K562 (cell line): Measurements from ENCODE around the gene IMPG2. TPM values are rescaled to one million over a fixed set of nuclear protein-coding genes. Genes with fewer than 3 reads are reported as not detected.

Experiments used
- ATAC-seq: fragments of 200-7000 bp; cut with Tn5 transposase; 3 replicates; pipeline ENCODE4 v1.9.1; 2020; ENCODE audit warnings: moderate library complexity
- BruUV-seq: library from RNA; stranded (reverse); fragments of 400-500 nt; replicated peaks from 2 replicates; lab custom pipeline; 2021; lab: Mats Ljungman, UMichigan
- CTCF ChIA-PET: fragments of 300-600 bp; formaldehyde crosslinking; extraction: SDS; loops from one replicate; lab custom pipeline; 2021; ENCODE audit warnings: low intra/inter-chr PET ratio; lab: Yijun Ruan, JAX
- POLR2A ChIA-PET: fragments of 300-600, 350-650 bp; sonication (Branson Sonifier 250); formaldehyde crosslinking; extraction: SDS; loops from one replicate; lab custom pipeline; 2021; ENCODE audit warnings: antibody characterized with exemption, inconsistent platforms; lab: Yijun Ruan, JAX
- DNase-seq, 4 experiments: peaks; one replicate each; pipeline versions ENCODE4 v3.0.0 to v3.0.0-alpha.2; 2011 to 2018; ENCODE audit warnings: low spot score in 3 of 4, mixed read lengths in 3 of 4; ENCODE audit errors: extremely low read depth in 1 of 4
- FAIRE-seq: peaks from 2 replicates; lab custom pipeline; 2011; peaks lifted over from hg19 to GRCh38; lab: Jason Lieb, UNC
- H2AFZ ChIP-seq: 2 replicates; pipeline ENCODE4 v1.6.0; 2011; ENCODE audit warnings: low read depth, low read length, control low read depth, inconsistent platforms
- H3K27ac ChIP-seq: fragments of 200-600 bp; 3 replicates; pipeline ENCODE4 v1.8.0; 2011; ENCODE audit warnings: low read depth, mild to moderate bottlenecking, control low read depth, inconsistent platforms, low read length, moderate library complexity, mixed read lengths; ENCODE audit errors: extremely low read depth
- H3K27me3 ChIP-seq, 2 experiments: fragments of 300-600 bp in 1 of 2; 2 replicates in 1 of 2; 3 replicates in 1 of 2; pipeline versions ENCODE4 v1.6.0 to v1.8.0; 2011; ENCODE audit warnings: inconsistent platforms in 2 of 2, low read length in 2 of 2, mild to moderate bottlenecking in 1 of 2, mixed read lengths in 1 of 2, moderate library complexity in 1 of 2; ENCODE audit not compliant: control insufficient read depth in 2 of 2, insufficient read depth in 2 of 2
- H3K36me3 ChIP-seq: fragments of 300-600 bp; 3 replicates; pipeline ENCODE4 v1.8.0; 2011; ENCODE audit warnings: mild to moderate bottlenecking, low read length, inconsistent platforms; ENCODE audit not compliant: control insufficient read depth, insufficient read depth
- H3K4me1 ChIP-seq, 2 experiments: fragments of 200-600 bp in 1 of 2; replicated peaks in 1 of 2; 2 replicates in 1 of 2; 3 replicates in 1 of 2; pipeline versions ENCODE4 v1.5.1 to v1.8.0; 2011; ENCODE audit warnings: inconsistent platforms in 2 of 2, low read length in 2 of 2, mild to moderate bottlenecking in 1 of 2, mixed read lengths in 1 of 2, moderate library complexity in 1 of 2; ENCODE audit not compliant: control insufficient read depth in 2 of 2, insufficient read depth in 2 of 2
- H3K4me2 ChIP-seq: 2 replicates; pipeline ENCODE4 v1.6.1; 2011; ENCODE audit warnings: low read length, control low read depth, inconsistent platforms, mixed read lengths; ENCODE audit not compliant: insufficient read depth
- H3K4me3 ChIP-seq: fragments of 200-600 bp; sonication (generic), shearing (Covaris generic); 2 replicates; pipeline ENCODE4 v1.5.1; 2016; ENCODE audit warnings: control low read depth, inconsistent platforms
- H3K79me2 ChIP-seq: fragments of 200-600 bp; 3 replicates; pipeline ENCODE4 v1.8.0; 2011; ENCODE audit warnings: low read length, inconsistent platforms; ENCODE audit not compliant: control insufficient read depth, insufficient read depth
- H3K9ac ChIP-seq, 2 experiments: 2 replicates each; pipeline versions ENCODE4 v1.6.0 to v1.6.1; 2011; ENCODE audit warnings: low read depth in 2 of 2, low read length in 2 of 2, control low read depth in 1 of 2, inconsistent platforms in 1 of 2, mild to moderate bottlenecking in 1 of 2, mixed read lengths in 1 of 2; ENCODE audit not compliant: insufficient read depth in 1 of 2
- H3K9me1 ChIP-seq: one replicate; pipeline ENCODE4 v1.6.0; 2011; ENCODE audit warnings: inconsistent platforms, mild to moderate bottlenecking, low read length, moderate library complexity; ENCODE audit not compliant: control insufficient read depth, insufficient read depth
- H3K9me3 ChIP-seq: replicated peaks from 2 replicates; pipeline ENCODE4 v1.5.1; 2011; ENCODE audit warnings: low read depth, low read length, inconsistent platforms; ENCODE audit not compliant: control insufficient read depth, insufficient read depth
- H4K20me1 ChIP-seq: replicated peaks from 2 replicates; pipeline ENCODE4 v1.6.1; 2011; ENCODE audit warnings: low read length, inconsistent platforms, mixed read lengths; ENCODE audit not compliant: control insufficient read depth, insufficient read depth
- CGGBP1 ChIP-seq: fragments of 250-450 bp; sonication (Bioruptor Pico); IDR thresholded peaks from 2 replicates; pipeline ENCODE4 v1.9.0; 2021; ENCODE audit warnings: mild to moderate bottlenecking
- CTBP1 ChIP-seq: fragments of 450-650 bp; IDR thresholded peaks from 2 replicates; pipeline ENCODE4 v1.6.1; 2016; ENCODE audit warnings: borderline replicate concordance
- ETS2 ChIP-seq: IDR thresholded peaks from 2 replicates; pipeline ENCODE4 v1.6.1; 2016; ENCODE audit warnings: borderline replicate concordance, missing genetic modification characterization, mild to moderate bottlenecking, moderate library complexity, missing compliant biosample characterization; ENCODE audit not compliant: poor library complexity, severe bottlenecking
- HEY1 ChIP-seq: fragments of 250-450 bp; sonication (Bioruptor Pico); IDR thresholded peaks from 2 replicates; pipeline ENCODE4 v1.5.0; 2020; ENCODE audit warnings: mild to moderate bottlenecking, moderate library complexity, borderline replicate concordance
- HNRNPH1 ChIP-seq: fragments of 200-400 bp; formaldehyde crosslinking; optimal IDR thresholded peaks from 2 replicates; pipeline ENCODE3; 2017; ENCODE audit warnings: low read depth, mild to moderate bottlenecking, low read length, moderate library complexity
- NCOA4 ChIP-seq: fragments of 450-650 bp; IDR thresholded peaks from 2 replicates; pipeline ENCODE4 v1.6.1; 2018; ENCODE audit warnings: mild to moderate bottlenecking; ENCODE audit not compliant: partially characterized antibody
- TOE1 ChIP-seq, 2 experiments: fragments of 450-650 bp in 1 of 2; sonication (generic) in 1 of 2; formaldehyde crosslinking in 1 of 2; IDR thresholded peaks; 2 replicates each; pipeline versions ENCODE4 v1.7.1 to v1.8.0; 2016 to 2022; ENCODE audit warnings: borderline replicate concordance in 2 of 2, mild to moderate bottlenecking in 2 of 2, antibody characterized with exemption in 1 of 2, inconsistent platforms in 1 of 2, low read depth in 1 of 2, missing genetic modification reagents in 1 of 2, moderate library complexity in 1 of 2
- ZBTB7A ChIP-seq: IDR thresholded peaks from 2 replicates; pipeline ENCODE4 v1.6.1; 2011; ENCODE audit warnings: low read depth, mild to moderate bottlenecking, low read length, moderate library complexity, borderline replicate concordance; ENCODE audit not compliant: control insufficient read depth
- ZNF134 ChIP-seq: fragments of 250-450 bp; sonication (Bioruptor Pico); conservative IDR thresholded peaks from 2 replicates; pipeline ENCODE4 v1.4.0; 2020
- ZNF274 ChIP-seq: IDR thresholded peaks from 2 replicates; pipeline ENCODE4 v1.6.1; 2011; ENCODE audit warnings: low read depth, mild to moderate bottlenecking, low read length, moderate library complexity, borderline replicate concordance
- ZNF431 ChIP-seq: sonication (generic); formaldehyde crosslinking; IDR thresholded peaks from 2 replicates; pipeline ENCODE4 v1.8.0; 2022; ENCODE audit warnings: mild to moderate bottlenecking, missing genetic modification reagents
- ZNF511 ChIP-seq: sonication (generic); formaldehyde crosslinking; IDR thresholded peaks from 2 replicates; pipeline ENCODE4 v1.8.0; 2022; ENCODE audit warnings: mild to moderate bottlenecking, missing genetic modification reagents
- in situ Hi-C: fragments of 300-500 bp; cut with MboI; formaldehyde crosslinking; loops from 4 replicates; pipeline ENCODE4 v1.15.0; 2018; ENCODE audit warnings: inconsistent platforms, mixed read lengths
- intact Hi-C: fragments of 100-400 bp; cut with micrococcal nuclease; formaldehyde crosslinking; loops from 2 replicates; pipeline ENCODE4 v1.14.2; 2022
- polyA plus RNA-seq, 8 experiments: library from polyadenylated mRNA; depleted of rRNA in 4 of 8; stranded (reverse) in 5 of 8; unstranded in 3 of 8; fragments of >200 nt; fragmentation: Nextera tagmentation in 2 of 8; fragmentation: Illumina TruSeq in 1 of 8; extraction: Ambion mirVana in 2 of 8; extraction: Trizol in 1 of 8; gene quantifications; 2 replicates each; pipeline versions ENCODE4 v1.2.1 to v1.2.3, GENCODE V29; 2011 to 2014; ENCODE audit warnings: inconsistent platforms in 1 of 8, missing spikeins in 1 of 8
- total RNA-seq, 7 experiments: library from RNA; depleted of rRNA in 6 of 7; stranded (reverse); fragments of >200 nt in 6 of 7; fragmentation: Illumina TruSeq in 2 of 7; extraction: Trizol in 2 of 7; gene quantifications; 2 replicates each; pipeline versions ENCODE4 v1.2.1 to v1.2.3, GENCODE V29; 2011 to 2021; ENCODE audit warnings: low replicate concordance in 1 of 7
- TF ChIP-seq, protein P1 (sequence below): fragments of 450-650 bp; IDR thresholded peaks from 2 replicates; pipeline ENCODE4 v1.6.1; 2017; ENCODE audit warnings: antibody characterized with exemption
- TF ChIP-seq, protein P2 (sequence below): sonication (generic); formaldehyde crosslinking; IDR thresholded peaks from 2 replicates; pipeline ENCODE4 v1.8.1; 2023; ENCODE audit warnings: mild to moderate bottlenecking, missing genetic modification reagents
- TF ChIP-seq, protein P3 (sequence below): fragments of 450-650 bp; conservative IDR thresholded peaks from 2 replicates; pipeline ENCODE4 v1.6.1; 2016; ENCODE audit warnings: missing genetic modification characterization, low read depth, mild to moderate bottlenecking, control low read depth, missing compliant biosample characterization

Gene IMPG2
- total and polyA plus RNA-seq, 9 of the 15 experiments (the other 6 are each of a cell fraction or from before 2014, with no cell fraction given): 0.04 to 0.36 (median 0.09) TPM

DNA sequence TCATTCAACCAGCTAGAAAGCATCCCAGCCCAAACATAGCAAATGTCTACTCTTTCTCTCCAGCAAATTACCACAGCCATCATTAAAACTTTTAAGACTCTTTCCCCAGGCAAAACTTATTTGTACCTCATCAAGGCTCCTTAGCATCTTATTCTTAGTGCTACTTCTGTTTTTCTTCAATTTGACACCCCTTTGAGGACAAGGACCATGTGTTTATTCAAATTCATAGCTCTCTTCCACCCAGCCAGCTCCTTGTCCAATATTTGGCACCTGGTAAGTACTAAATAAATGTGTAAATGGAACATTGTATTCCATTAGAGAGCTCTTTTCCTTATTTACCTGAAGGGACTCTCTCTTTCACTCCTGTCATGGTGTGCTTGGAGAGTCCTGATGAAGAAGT lies 89.8 kb downstream of the IMPG2 start:
- no peak for FAIRE-seq
- TF ChIP-seq ZNF134 (CRISPR knock-in tag) (no peak), CGGBP1 (CRISPR knock-in tag) (no peak), ZNF511 (CRISPR knock-in tag) (no peak), ETS2 (tag) (no peak), HNRNPH1 (no peak), HEY1 (CRISPR knock-in tag) (no peak), NCOA4 (no peak), TOE1 (IDR thresholded peaks at IDR 0.05; ENCODE audit: borderline replicate concordance) (no peak), TOE1 (CRISPR knock-in tag; IDR thresholded peaks at IDR 0.05; ENCODE audit: borderline replicate concordance, low read depth) (no peak), ZNF274 (no peak), ZNF431 (CRISPR knock-in tag) (no peak), CTBP1 (no peak), ZBTB7A (no peak)
- TF ChIP-seq, protein P1, sequence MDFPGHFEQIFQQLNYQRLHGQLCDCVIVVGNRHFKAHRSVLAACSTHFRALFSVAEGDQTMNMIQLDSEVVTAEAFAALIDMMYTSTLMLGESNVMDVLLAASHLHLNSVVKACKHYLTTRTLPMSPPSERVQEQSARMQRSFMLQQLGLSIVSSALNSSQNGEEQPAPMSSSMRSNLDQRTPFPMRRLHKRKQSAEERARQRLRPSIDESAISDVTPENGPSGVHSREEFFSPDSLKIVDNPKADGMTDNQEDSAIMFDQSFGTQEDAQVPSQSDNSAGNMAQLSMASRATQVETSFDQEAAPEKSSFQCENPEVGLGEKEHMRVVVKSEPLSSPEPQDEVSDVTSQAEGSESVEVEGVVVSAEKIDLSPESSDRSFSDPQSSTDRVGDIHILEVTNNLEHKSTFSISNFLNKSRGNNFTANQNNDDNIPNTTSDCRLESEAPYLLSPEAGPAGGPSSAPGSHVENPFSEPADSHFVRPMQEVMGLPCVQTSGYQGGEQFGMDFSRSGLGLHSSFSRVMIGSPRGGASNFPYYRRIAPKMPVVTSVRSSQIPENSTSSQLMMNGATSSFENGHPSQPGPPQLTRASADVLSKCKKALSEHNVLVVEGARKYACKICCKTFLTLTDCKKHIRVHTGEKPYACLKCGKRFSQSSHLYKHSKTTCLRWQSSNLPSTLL: no peak
- TF ChIP-seq, protein P2, sequence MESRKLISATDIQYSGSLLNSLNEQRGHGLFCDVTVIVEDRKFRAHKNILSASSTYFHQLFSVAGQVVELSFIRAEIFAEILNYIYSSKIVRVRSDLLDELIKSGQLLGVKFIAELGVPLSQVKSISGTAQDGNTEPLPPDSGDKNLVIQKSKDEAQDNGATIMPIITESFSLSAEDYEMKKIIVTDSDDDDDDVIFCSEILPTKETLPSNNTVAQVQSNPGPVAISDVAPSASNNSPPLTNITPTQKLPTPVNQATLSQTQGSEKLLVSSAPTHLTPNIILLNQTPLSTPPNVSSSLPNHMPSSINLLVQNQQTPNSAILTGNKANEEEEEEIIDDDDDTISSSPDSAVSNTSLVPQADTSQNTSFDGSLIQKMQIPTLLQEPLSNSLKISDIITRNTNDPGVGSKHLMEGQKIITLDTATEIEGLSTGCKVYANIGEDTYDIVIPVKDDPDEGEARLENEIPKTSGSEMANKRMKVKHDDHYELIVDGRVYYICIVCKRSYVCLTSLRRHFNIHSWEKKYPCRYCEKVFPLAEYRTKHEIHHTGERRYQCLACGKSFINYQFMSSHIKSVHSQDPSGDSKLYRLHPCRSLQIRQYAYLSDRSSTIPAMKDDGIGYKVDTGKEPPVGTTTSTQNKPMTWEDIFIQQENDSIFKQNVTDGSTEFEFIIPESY (CRISPR knock-in tag): no peak
- TF ChIP-seq, protein P3, sequence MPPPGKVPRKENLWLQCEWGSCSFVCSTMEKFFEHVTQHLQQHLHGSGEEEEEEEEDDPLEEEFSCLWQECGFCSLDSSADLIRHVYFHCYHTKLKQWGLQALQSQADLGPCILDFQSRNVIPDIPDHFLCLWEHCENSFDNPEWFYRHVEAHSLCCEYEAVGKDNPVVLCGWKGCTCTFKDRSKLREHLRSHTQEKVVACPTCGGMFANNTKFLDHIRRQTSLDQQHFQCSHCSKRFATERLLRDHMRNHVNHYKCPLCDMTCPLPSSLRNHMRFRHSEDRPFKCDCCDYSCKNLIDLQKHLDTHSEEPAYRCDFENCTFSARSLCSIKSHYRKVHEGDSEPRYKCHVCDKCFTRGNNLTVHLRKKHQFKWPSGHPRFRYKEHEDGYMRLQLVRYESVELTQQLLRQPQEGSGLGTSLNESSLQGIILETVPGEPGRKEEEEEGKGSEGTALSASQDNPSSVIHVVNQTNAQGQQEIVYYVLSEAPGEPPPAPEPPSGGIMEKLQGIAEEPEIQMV (tag): no peak

More for the DNA sequence above, 89.8 kb downstream of the IMPG2 start:
- DNase-seq (no peak), ATAC-seq (no peak)
- Histone ChIP-seq H3K4me3 (no peak overlapping the region), H3K9me3 (no peaks in the 10 kb centered on the region), H2AFZ (no peak overlapping the region), H3K4me1 (peaks cover 0 to 6% of the 10 kb centered on the region in 2 experiments; a peak in 1 of 5 replicates), H3K4me2 (no peak overlapping the region), H4K20me1 (no peaks in the 10 kb centered on the region), H3K27me3 (no peaks in the 10 kb centered on the region), H3K79me2 (no peaks in the 10 kb centered on the region), H3K36me3 (no peaks in the 10 kb centered on the region), H3K27ac (no peak overlapping the region), H3K9ac (no peak overlapping the region), H3K9me1 (no peaks in the 10 kb centered on the region)
- BruUV-seq: no TSS peak
- ChIA-PET POLR2A (no interaction called here), CTCF (no interaction called here)
- in situ Hi-C loops: no loop called here
- intact Hi-C loops: no loop called here
